GM13976 (cell line): ENCODE data around the gene PTMA.
"Not testable (repeated sequence)": the region's sequence is repeated elsewhere in the genome, so short reads cannot be mapped to it uniquely, and the experiment has no call there.

Experiments used
- DNase-seq: peaks from one replicate; pipeline ENCODE4 v3.0.0; 2012; ENCODE audit warnings: low spot score
- in situ Hi-C: fragments of 300-500 bp; cut with MboI; formaldehyde crosslinking; loops from one replicate; pipeline ENCODE4 v1.12.0; 2022; ENCODE audit warnings: low sequenced_read_pairs, mixed read lengths, inconsistent platforms; ENCODE audit not compliant: unreplicated experiment
- TF ChIP-seq, protein P1 (sequence below): IDR thresholded peaks from 2 replicates; pipeline ENCODE4 v1.5.1; 2012; ENCODE audit warnings: borderline replicate concordance, mild to moderate bottlenecking; ENCODE audit not compliant: insufficient read depth; ENCODE audit errors: extremely low read depth, missing control alignments, control extremely low read depth

The PTMA gene

DNA sequence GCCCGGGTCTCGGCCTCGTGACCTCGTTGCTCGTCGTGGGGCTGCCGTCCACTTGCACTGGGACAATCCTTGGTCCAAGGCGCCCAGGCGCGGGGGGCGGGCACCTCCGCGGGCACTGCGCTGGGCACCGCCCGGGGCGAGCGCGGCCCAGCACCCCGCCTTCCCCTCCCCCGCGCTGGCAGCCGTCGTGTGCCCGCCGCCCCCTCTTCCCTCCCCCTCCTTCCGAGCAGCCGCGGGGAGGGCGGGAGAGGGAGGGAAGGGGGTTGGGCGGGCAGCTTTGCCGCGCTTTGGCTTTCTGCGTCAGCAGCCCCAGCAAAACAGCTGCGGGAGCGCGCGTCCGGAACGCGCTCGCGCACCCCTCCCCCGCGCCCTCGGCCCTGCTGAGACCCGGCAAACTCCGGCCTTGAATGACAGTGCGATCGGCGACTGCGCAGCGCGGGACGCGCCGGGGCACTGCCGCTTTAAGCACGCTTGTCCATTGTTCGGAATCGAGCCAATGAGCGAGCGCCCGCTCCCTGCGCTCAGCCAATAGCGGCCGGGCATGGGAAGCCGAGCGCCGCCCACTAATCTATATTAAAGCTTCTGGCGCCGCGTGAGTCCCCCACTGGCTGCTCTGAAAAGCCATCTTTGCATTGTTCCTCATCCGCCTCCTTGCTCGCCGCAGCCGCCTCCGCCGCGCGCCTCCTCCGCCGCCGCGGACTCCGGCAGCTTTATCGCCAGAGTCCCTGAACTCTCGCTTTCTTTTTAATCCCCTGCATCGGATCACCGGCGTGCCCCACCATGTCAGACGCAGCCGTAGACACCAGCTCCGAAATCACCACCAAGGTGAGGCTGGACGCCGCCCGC, at the start of gene PTMA:
Gene PTMA, plus strand, starts transcription at position 599 of the 846 bp plus-strand sequence. Its CDS starts 182 bp downstream, at position 781.
- DNase-seq: peak; percentile 95
- TF ChIP-seq, protein P1, sequence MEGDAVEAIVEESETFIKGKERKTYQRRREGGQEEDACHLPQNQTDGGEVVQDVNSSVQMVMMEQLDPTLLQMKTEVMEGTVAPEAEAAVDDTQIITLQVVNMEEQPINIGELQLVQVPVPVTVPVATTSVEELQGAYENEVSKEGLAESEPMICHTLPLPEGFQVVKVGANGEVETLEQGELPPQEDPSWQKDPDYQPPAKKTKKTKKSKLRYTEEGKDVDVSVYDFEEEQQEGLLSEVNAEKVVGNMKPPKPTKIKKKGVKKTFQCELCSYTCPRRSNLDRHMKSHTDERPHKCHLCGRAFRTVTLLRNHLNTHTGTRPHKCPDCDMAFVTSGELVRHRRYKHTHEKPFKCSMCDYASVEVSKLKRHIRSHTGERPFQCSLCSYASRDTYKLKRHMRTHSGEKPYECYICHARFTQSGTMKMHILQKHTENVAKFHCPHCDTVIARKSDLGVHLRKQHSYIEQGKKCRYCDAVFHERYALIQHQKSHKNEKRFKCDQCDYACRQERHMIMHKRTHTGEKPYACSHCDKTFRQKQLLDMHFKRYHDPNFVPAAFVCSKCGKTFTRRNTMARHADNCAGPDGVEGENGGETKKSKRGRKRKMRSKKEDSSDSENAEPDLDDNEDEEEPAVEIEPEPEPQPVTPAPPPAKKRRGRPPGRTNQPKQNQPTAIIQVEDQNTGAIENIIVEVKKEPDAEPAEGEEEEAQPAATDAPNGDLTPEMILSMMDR: no peak
- in situ Hi-C loops: loop anchor here (10.0 kb wide), 1 partner anchor 93 kb away; no protein-coding TSS in a partner anchor

GRCh38 chr2:231660073-231660472, 48.3 kb upstream of the PTMA start:
- DNase-seq, in situ Hi-C loops: not testable (repeated sequence)

DNA sequence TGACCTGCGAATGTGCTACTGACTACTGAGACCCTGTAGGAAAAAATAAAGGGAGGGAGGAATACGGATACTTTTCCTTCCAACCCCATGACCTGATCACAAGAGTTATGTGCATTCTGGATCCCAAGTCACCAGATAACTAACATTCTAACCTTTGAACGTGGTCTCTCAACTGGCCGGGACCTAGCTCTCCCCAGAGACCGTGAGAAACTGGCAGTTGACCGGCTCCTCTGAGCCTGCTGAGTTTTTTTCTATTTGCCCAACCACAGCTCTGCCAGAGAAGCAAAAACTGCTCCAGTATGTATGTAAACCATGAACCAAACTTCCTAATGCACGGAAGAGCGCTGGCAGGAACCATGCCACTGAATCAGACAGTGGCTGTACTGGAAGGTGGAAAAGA, 47.5 kb upstream of the PTMA start:
- TF ChIP-seq, protein P1: no peak
- DNase-seq: no peak
- in situ Hi-C loops: no loop called here

GRCh38 chr2:231661422-231662027, 46.8 kb upstream of the PTMA start:
- TF ChIP-seq, protein P1: no peak
- in situ Hi-C loops: no loop called here
- no peak for DNase-seq

- in situ Hi-C loops: no loop called here
- peak; percentile 97 for DNase-seq
- TF ChIP-seq, protein P1: no peak
These were observed 46.1 kb upstream of the PTMA start for GRCh38 chr2:231662028-231662810.

GRCh38 chr2:231662811-231663457, 45.4 kb upstream of the PTMA start:
- TF ChIP-seq, protein P1: no peak
- in situ Hi-C loops: no loop called here
- DNase-seq: no peak
